Measurements from ENCODE around the gene PPP2R3C.
"Not testable (repeated sequence)": the region's sequence is repeated elsewhere in the genome, so short reads cannot be mapped to it uniquely, and the experiment has no call there.

PPP2R3C gene
- long read RNA-seq, donor 1, transcript PPP2R3C-201 (13 exons, 1,839 nt), result major isoform, 7 of 19 reads
- long read RNA-seq, donor 1, transcript PPP2R3C-217 (12 exons, 1,846 nt), result minor isoform, 5 of 19 reads
- long read RNA-seq, donor 1, partial matches to known transcripts, result 6 of 19 reads
- long read RNA-seq, donor 1, other reads (novel, unspliced or antisense), result 0 of 19 reads
- long read RNA-seq, donor 2, partial matches to known transcripts, result 0 of 6 reads
- long read RNA-seq, donor 2, other reads (novel, unspliced or antisense), result 0 of 6 reads
- long read RNA-seq, donor 3, result 0 reads
- long read RNA-seq, donor 4, transcript PPP2R3C-201 (13 exons, 1,839 nt), result major isoform, 6 of 13 reads
- long read RNA-seq, donor 4, partial matches to known transcripts, result 5 of 13 reads
- long read RNA-seq, donor 4, other reads (novel, unspliced or antisense), result 0 of 13 reads
- long read RNA-seq, donor 5, transcript PPP2R3C-201 (13 exons, 1,839 nt), result major isoform, 6 of 16 reads
- long read RNA-seq, donor 5, partial matches to known transcripts, result 9 of 16 reads
- long read RNA-seq, donor 5, other reads (novel, unspliced or antisense), result 0 of 16 reads
- long read RNA-seq, donor 6, partial matches to known transcripts, result 0 of 3 reads
- long read RNA-seq, donor 6, other reads (novel, unspliced or antisense), result 0 of 3 reads
- long read RNA-seq, donor 7, result 0 reads
- long read RNA-seq, donor 8, partial matches to known transcripts, result 0 of 8 reads
- long read RNA-seq, donor 8, other reads (novel, unspliced or antisense), result 0 of 8 reads

DNA sequence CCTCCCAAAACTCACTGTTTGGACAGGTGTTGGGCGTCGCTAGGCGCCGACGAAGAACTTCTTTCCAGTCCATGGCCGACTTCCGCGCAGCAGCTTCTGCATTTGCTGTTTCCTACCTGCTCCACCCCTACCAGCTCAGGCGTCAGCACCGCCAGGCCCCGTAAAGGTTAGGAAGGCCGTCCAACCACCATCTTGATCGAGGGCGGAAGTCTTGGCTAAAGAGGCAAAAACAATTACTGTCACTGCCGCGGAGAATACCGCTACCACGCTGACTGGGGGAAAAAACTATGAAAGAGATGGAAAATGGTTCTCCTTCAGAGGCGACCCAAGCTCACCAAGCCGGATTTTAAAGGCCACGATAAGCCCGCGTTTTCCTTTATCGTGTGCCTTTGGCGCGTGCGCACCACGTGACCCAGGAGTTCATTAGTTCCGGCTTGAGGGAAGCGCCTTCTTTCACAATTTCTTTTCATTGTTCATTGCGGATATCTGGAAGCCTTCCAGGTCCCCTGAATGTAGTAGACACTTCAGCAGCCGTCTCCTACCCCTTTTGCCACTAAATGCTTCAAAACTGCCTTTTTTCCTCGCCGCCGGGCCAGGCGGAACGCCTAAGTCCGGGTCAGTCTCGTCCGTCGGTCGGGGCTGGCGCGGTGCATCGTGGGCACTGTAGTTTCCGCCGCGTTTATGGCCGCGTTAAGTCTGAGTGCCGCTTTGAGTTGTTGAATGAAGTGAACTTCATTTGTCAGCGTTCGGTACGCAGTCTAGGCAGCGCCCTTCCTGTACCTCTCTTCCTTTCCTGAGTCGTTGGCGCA is at the start of gene PPP2R3C, which contains the start of gene PRORP:
PPP2R3C (minus strand) TSS at position 104 of the 809 bp plus-strand sequence; CDS start at position 73, 31 bp downstream.
PRORP (plus strand) TSS at position 666 of the 809 bp plus-strand sequence. CDS start 694 bp downstream, outside the sequence.
- DNase-seq, result peak; percentile 99

DNA sequence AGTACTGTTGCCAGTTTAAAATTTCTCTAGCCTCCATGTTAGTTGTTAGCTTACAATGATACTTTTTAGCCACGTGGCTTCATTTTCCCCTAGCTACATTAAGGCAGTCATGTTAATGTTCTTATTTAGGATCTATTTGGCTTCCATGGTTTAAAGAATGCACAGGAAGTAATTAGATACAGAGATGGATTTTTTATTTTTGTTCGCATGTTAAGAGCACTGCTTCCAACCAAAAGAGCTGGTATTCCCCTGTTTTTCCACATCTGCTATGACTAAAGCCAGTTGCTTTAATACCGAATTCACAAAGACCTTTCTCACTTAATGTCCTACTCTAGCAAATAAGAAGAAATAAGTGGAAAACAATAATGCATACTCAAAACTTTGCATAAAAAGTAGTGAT is 45.7 kb upstream of the PPP2R3C start:
- DNase-seq, result no peak

DNA sequence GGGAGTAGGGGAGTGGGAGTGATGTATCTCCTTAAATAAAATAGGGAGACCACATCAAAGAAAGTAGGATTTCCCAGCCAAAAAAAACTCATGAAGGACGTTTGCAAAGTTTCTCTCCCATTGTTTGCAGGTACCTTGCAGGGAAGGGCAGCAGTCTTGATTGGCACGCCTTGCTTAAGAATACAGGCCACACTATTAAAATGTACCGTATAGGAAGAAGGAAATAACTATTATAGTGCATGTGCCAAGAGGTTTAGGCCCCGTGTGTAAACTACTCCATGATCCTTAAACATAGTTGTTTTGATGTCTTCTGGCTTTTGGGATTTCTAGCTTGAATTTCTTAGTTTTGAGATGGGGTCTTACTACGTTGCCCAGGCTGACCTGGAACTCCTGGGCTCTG is 43.1 kb upstream of the PPP2R3C start:
- no peak for DNase-seq

DNA sequence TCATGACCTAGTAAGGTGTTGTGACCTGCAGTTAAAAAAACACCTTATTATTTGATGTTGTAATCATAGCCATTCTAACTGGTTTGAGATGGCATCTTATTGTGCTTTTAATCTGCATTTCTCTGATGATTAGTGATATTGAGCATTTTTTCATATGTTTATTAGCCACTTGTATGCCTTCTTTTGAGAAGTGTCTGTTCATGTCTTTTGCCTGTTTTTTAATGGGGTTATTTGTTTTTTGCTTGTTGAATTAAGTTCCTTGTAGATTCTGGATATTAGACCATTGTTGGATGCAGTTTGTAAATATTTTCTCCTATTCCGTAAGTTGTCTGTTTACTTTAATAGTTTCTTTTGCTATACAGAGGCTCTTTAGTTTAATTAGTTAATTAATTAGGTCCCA is 41.6 kb upstream of the PPP2R3C start:
- no peak for DNase-seq

DNA sequence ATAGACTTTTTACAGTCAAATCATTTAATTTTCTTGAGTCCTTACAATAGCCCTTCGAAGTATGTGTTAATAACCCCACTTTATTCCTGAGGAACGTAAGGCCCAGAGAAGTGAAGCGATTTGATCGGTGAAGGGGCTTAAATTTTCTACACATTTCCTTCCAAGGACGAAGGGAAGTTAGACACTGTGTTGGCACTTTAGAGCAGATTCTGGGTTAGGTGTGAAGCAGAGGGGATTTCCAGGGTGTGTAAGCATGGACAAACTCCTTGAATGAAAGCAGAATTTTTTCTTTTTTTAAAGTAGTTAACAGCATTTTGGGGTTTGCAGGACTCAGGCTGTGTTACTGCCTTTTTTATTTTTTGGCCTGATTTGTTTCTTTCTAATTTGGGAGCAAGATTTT is 39.4 kb upstream of the PPP2R3C start:
- DNase-seq, result no peak

DNA sequence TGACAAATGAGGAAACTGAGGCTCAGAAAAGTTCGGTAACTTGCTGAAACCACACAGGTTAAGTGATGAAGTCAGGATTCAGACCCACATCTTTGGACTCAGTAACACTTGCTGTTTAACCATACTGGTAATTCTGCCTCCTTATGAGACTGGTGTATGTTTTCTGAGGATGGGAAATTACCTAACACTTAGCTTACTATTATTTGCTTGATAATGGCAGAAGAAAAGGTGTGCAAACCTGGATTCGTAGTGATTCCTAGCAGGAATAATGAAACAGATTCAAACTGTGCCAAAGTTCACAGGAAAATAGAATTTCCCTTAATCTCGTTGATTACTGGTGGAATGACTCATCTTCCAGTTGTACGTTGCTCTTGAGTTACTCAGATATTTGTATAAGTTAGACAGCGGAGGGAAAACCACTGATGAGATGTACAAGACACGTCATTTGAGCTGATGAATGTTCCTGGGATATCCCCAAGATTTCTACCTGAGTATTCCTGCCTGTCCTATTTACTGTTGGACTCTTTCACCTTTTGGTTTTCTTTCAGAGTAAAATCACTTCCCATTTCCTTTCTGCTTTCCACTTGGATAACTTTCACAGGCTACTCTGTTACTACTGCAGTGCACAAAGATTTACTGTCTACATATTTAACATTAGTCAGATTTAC is 38.1 kb upstream of the PPP2R3C start:
- no peak for DNase-seq

DNA sequence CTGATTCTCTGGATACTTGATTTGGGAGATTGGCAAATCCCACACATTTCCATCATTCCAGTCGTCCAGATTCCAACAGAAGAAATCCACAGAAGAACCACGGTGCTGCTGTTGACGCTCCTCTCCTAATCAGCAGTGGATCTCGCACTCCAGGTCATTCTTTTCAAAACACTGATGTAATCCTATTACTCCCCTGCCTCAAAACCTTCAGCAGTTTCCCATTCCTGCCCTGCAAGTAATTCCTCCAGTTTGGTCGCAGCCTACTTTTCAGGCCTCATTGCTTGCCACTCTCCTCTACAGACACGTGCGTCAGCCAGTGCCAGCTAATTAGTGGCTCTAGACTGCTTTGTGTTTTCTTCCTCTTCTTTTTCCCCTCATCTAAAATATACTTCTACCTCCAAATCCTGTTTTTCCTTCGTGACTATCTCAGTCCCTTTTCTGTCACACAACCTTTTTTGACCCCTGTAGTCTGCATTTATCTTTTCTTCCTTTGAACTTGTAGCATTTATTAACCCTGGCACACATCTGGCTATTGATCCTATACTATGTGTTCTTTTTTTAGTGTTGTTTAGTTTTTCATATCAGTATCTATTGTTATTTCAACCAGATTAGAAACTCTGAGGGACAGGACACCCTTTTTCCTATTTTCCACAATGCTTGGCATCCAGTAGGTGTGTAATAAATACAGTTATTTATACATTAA is 37.3 kb upstream of the PPP2R3C start:
- peak; percentile 9 for DNase-seq

DNA sequence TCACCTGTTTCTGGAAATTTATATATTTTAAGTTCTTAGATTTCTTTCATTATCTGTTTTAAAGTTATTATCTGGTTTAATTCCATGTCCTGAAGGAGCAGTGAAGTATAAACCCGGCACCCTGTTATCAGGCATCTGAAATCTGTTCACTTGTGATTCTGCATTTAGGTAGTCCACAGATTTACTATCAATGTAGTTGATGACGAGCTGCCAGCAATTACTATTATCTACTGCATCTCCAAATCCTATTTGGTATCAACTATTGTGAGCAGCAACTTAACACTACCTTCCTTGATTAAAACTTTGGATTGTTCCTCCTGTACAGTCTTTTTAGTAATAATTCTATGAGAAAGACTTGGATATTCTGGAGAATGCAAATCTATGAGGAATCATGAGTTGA is 36.7 kb upstream of the PPP2R3C start:
- no peak for DNase-seq

DNA sequence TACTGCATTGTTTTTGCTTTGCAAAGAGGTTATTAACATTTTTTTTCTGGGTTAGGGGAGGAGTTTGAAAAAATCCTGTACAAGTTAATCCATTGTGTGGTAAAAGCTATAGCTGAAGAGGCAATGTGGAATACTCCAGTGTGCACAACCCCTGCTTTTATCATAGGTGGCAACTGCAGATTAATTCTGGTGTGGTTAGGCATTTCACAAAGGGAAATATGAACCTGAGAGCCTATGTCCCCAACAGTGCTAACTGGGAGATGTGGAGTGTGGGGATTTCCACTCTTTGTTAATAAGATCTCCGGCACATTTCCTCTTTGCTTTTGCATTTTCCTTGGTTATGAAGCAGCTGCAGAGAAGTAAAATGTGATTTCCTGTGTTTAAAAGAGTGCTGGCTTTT is 34.2 kb upstream of the PPP2R3C start:
- peak; percentile 2 for DNase-seq

DNA sequence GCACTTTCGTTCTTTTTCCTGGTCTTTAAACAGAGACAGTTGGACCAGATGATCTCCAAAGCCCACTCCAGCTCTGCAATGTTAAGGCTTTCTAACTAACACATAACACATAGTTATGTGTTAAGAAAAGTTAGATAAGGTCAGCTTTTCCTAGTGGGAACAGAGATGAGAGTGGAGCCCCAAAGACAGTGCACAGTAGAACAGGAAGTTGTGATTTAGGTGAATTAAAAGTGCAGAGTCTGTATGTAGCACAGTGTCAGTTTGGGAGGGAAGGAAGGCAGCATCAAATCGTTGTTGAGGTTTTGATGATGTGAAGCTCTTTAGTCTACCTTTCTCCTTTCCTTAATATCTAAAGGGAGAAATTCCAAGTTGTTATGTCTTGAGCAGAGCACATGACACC is 32.2 kb upstream of the PPP2R3C start:
- DNase-seq, result no peak

DNA sequence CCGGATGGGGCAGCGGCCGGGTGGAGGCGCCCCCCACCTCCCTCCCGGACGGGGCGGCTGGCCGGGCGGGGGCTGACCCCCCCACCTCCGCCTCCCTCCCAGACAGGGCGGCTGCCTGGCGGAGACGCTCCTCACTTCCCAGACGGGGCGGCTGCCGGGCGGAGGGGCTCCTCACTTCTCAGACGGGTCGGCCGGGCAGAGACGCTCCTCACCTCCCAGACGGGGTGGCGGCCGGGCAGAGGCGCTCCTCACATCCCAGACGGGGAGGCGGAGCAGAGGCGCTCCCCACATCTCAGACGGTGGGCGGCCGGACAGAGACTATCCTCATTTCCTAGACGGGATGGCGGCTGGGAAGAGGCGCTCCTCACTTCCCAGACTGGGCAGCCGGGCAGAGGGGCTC is 30.7 kb upstream of the PPP2R3C start:
- DNase-seq, result not testable (repeated sequence)

DNA sequence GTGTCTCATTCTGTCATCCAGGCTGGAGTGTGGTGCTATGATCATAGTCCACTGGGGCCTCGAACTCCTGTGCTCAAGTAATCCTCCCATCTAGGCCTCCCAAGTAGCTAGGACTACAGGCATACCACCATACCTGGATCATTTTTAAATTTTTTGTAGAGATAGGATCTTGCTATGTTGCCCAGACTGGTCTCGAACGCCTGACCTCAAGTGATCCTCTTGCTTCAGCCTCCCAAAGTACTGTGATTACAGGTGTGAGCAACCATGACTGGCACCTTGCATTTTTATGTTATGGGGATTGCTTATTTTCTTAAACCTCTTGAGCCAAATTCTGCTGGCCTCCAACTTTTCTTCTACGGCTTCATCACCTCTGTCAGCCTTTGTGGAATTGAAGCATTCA is 27.4 kb upstream of the PPP2R3C start:
- DNase-seq, result no peak

DNA sequence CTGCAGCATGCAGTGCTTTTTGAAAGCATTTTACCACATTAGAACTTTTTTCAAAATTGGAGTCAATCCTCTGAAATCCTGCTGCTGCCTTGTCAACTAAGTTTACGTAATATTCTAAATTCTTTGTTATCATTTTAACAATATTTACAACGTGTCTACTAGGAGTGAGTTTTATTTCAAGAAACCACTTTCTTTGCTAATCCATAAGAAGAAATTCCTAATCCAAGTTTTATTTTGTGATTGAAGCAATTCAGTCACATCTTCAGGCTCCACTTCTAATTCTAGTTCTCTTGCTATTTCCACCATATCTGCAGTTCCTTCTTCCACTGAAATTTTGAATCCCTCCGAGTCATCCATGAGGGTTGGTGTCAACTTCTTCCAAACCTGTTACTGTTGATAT is 25.9 kb upstream of the PPP2R3C start:
- no peak for DNase-seq

DNA sequence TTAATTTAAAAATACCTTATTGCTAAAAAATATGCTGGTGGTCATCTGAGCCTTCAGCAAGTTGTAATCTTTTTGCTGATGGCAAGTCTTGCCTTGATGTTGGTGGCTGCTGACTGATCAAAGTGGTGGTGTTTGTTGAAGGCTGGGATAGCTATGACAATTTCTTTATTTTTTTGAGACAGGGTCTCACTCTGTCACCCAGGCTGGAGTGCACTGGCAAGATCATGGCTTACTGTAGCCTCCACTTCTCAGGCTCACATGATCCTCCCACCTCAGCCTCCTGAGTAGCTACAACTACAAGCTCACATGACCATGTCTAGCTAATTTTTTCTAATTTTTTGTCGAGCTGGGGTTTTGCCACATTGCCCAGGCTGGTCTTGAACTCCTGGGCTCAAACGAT is 25.4 kb upstream of the PPP2R3C start:
- DNase-seq, result no peak

DNA sequence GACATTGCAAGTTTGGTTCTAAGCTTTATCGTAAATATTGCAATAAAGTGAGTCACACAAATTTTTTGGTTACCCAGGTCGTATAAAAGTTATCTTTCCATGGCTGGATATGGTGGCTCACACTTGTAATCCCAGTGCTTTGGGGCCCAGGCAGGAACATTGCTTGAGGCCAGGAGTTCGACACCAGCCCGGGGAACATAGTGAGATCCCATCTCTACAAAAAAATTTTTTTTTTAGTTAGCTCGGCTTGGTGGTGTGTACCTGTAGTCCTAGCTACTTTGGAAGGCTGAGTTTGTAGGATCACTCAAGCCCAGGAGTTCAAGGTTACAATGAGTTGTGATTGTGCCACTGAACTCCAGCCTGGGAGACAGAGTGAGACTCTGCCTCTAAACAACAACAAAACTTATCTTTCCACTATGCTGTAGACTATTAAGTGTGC is 24.9 kb upstream of the PPP2R3C start:
- no peak for DNase-seq

DNA sequence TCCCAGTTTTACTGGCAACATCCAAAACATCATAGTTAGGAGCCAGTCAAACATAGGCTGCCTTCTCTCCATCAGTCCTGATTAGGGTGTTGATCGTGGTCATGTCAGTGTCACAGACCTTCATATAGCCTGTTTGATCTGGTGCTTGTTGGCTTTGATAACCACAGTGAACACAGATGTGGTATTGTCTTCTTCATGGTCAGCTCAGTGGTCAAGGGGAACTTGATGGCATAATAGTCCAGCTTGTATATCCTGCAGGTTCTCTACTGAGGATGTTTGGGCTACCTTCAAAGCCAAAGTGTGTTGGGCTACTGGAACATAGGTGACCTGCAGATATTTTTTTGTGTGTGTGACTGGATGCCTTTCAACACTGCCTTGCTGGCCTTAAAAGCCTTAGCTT is 22.2 kb upstream of the PPP2R3C start:
- DNase-seq, result no peak

DNA sequence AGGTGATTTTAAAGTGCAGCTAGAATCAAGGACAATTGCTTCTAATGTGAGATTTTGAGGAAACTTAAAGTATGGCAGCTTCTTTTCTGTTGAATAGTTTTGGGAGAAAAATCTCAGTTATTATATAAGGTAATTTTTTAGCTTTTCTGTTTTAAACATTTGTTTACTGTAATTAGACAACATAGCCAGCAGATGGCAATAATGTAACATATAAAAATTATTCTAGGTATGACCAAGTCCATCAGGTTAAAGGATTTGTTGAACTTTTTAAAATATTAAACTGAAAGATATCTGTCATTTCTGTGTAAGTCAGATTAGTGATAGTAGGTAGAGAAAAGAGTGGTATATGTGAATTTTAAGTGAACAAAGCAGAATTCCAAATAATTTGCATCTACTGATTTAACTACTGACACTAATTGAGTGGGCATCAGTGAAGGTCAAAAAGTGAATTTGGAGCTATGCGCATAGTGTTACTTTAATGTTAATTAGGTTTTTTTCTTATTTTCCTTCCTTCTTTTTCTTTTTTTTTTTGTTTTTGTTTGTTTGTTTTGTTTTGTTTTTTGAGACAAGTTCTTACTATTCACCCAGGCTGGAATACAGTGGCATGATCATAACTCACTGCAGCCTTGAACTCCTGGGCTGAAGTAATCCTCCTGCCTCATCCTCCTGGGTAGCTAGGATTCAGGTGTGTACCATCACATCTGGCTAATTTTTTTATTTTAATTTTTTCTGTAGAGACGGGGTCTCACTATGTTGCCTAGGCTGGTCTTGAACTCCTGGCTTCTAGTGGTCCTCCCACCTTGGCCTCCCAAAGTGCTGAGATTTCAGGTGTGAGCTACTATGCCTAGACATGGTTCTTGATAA is 19.2 kb upstream of the PPP2R3C start:
- DNase-seq, result no peak

DNA sequence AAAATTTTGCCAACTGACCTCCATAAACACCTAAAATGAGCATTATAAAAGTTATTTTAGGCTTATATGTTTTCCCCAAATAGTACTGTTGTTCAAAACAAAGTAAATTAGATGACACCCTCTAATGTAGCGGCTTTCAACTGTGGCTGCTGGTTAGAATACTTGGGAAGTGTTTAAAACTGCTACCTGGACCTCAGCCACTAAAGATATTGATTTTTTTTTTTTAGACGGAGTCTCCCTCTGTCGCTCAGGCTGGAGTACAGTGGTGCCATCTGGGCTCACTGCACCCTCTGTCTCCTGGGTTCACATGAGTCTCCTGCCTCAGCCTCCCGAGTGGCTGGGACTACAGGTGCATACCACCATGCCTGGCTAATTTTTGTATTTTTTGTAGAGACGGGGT is 16.8 kb upstream of the PPP2R3C start:
- DNase-seq, result no peak

DNA sequence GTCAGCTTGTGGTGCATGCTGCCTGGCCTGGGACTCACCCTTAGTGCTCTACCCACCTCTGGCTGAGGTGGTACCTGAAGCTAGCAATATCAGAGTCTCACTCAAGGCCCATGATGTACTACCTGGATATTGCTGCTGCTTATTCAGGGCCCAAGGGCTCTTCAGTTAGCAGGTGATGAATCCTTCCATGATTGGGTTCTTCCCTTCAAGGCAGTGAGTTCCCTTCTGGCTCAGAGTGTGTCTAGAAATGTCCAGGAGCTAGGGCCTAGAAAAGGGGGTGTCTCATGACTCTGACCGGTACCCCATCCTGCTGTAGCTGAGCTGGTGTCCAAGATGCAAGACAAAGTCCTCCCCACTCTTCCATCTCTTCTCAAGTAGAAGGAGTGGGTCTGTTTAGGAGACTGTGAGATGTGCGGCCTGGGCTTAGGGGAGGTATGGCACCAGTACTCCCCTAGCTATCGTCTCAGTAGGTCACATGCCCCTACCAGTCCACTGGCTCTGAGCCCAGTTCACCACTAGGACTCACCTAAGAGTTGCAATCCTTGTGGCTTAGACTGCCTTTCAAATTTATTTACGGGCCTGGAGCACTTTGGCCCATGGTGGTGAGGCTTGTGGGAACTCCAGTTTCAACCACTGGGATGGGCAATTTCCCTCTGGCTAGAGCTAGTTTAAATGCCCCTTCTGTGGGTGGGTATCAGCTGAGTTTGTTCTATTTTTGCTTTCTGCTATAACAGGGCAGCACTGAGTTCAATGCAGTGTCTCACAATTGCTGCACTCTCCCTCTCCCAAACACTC is 12.7 kb upstream of the PPP2R3C start:
- no peak for DNase-seq

Measured in right kidney (tissue), 9 donors.